Measurements from ENCODE around the gene WDR87.

DNA sequence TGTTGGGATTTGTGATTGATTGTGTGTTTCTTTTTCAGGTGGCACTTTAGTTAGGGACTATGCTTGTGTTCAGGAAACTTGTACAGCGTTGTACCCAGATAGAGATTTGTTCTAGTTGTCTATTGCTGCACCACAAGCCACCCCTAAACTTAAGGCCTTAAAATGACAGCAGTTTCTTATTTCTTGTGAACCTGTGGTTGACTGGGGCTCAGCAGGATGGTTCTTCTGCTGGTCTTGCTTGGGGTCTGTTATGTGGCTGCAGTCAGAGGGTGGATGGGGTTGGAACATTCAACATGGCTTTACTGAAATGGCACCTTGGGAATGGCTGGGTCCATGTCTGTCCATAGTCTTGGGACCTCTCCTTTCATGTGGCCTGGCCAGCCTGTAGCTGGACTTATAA lies 28.9 kb upstream of the WDR87 start:
- TF ChIP-seq POLR2A (conservative IDR thresholded peaks at IDR 0.05) (no peak), SRF (CRISPR knock-in tag; IDR thresholded peaks at IDR 0.05) (no peak), POLR2AphosphoS2 (IDR thresholded peaks at IDR 0.05; ENCODE audit: low read length) (no peak), MXI1 (IDR thresholded peaks at IDR 0.05; ENCODE audit: low read depth, low read length) (no peak), MTA3 (IDR thresholded peaks at IDR 0.05; ENCODE audit: borderline replicate concordance) (no peak)
- TF ChIP-seq, protein P1, sequence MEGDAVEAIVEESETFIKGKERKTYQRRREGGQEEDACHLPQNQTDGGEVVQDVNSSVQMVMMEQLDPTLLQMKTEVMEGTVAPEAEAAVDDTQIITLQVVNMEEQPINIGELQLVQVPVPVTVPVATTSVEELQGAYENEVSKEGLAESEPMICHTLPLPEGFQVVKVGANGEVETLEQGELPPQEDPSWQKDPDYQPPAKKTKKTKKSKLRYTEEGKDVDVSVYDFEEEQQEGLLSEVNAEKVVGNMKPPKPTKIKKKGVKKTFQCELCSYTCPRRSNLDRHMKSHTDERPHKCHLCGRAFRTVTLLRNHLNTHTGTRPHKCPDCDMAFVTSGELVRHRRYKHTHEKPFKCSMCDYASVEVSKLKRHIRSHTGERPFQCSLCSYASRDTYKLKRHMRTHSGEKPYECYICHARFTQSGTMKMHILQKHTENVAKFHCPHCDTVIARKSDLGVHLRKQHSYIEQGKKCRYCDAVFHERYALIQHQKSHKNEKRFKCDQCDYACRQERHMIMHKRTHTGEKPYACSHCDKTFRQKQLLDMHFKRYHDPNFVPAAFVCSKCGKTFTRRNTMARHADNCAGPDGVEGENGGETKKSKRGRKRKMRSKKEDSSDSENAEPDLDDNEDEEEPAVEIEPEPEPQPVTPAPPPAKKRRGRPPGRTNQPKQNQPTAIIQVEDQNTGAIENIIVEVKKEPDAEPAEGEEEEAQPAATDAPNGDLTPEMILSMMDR (IDR thresholded peaks at IDR 0.05 in 2 of 3, conservative IDR thresholded peaks at IDR 0.05 in 1 of 3; ENCODE audit: insufficient read depth in 2 of 3, low read depth in 1 of 3, low read length in 3 of 3), result no peak
- TF ChIP-seq, protein P2, sequence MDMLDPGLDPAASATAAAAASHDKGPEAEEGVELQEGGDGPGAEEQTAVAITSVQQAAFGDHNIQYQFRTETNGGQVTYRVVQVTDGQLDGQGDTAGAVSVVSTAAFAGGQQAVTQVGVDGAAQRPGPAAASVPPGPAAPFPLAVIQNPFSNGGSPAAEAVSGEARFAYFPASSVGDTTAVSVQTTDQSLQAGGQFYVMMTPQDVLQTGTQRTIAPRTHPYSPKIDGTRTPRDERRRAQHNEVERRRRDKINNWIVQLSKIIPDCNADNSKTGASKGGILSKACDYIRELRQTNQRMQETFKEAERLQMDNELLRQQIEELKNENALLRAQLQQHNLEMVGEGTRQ (CRISPR knock-in tag; IDR thresholded peaks at IDR 0.05), result no peak

Measured in K562 (cell line).